Progenitor cell of endocrine pancreas (in vitro differentiated cells): ENCODE measurements around the gene PRMT2. TPM values are rescaled to one million over a fixed set of nuclear protein-coding genes. Genes with fewer than 3 reads are reported as not detected.

Experiments used
- DNase-seq: peaks from one replicate; pipeline ENCODE4 v3.0.0; 2021; ENCODE audit warnings: low spot score; ENCODE audit not compliant: unreplicated experiment
- H3K27ac Mint-ChIP-seq: 2 replicates; pipeline ENCODE4 v1.8.0; 2021; ENCODE audit warnings: mild to moderate bottlenecking, moderate library complexity, mixed read lengths
- H3K27me3 Mint-ChIP-seq: 2 replicates; pipeline ENCODE4 v1.8.0; 2021; ENCODE audit warnings: mixed read lengths
- H3K36me3 Mint-ChIP-seq: 2 replicates; pipeline ENCODE4 v1.8.0; 2022; ENCODE audit warnings: mixed read lengths; ENCODE audit not compliant: insufficient read depth
- H3K4me1 Mint-ChIP-seq: 2 replicates; pipeline ENCODE4 v1.8.0; 2021; ENCODE audit warnings: low read depth, mixed read lengths
- H3K4me3 Mint-ChIP-seq: 2 replicates; pipeline ENCODE4 v1.8.0; 2021; ENCODE audit warnings: low read depth, mild to moderate bottlenecking, moderate library complexity, mixed read lengths
- H3K9me3 Mint-ChIP-seq: 2 replicates; pipeline ENCODE4 v1.8.0; 2021; ENCODE audit warnings: low read depth, mixed read lengths
- CTCF ChIP-seq: fragments of 200-600 bp; sonication (generic); IDR thresholded peaks from one replicate; pipeline ENCODE4 v1.5.0; 2021; ENCODE audit warnings: antibody characterized with exemption, mild to moderate bottlenecking; ENCODE audit not compliant: unreplicated experiment
- total RNA-seq: library from RNA; stranded (reverse); gene quantifications from 2 replicates; pipeline ENCODE4 v1.2.1, GENCODE V29; 2021

Gene PRMT2
- total RNA-seq, 1 donor from 2014 or later: 94.1 TPM

DNA sequence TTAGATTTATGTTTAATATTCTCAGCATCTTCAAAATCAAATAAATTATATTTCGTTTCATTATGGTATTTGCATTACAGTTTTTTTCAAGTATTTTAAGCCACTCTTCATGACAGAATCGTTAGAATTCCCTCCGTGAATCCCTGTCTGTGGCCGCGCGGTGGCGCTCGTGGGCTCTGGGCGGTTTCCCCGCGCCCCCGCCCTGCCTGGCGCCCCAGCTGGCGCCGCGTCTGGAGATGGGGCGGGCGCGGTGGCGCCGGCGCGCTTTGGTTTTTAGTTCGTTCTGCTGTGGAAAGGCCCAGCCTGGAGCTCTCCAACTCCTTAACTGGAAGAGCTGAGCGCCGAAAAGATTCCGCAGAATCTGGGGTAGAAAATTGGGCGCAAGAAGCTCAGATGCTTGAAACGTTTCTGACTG is 25.7 kb downstream of the PRMT2 start:
- peak; percentile 71 for TF ChIP-seq CTCF
- H3K4me3 Mint-ChIP-seq: no peak overlapping the region

GRCh38 chr21:46661642-46662366 is 26.3 kb downstream of the PRMT2 start:
- Mint-ChIP-seq H3K4me1 (no peaks in the 10 kb centered on the region), H3K36me3 (peaks cover 33% of the 10 kb centered on the region), H3K27ac (no peak overlapping the region), H3K27me3 (no peaks in the 10 kb centered on the region), H3K9me3 (peaks cover 2% of the 10 kb centered on the region), H3K4me3 (no peak overlapping the region)
- no peak for DNase-seq
- no peak for TF ChIP-seq CTCF

More for the DNA sequence above, 25.7 kb downstream of the PRMT2 start:
- Mint-ChIP-seq H3K36me3 (peaks cover 39% of the 10 kb centered on the region), H3K27me3 (no peaks in the 10 kb centered on the region), H3K9me3 (peaks cover 7% of the 10 kb centered on the region), H3K4me1 (no peaks in the 10 kb centered on the region), H3K27ac (no peak overlapping the region)
- no peak for DNase-seq

DNA sequence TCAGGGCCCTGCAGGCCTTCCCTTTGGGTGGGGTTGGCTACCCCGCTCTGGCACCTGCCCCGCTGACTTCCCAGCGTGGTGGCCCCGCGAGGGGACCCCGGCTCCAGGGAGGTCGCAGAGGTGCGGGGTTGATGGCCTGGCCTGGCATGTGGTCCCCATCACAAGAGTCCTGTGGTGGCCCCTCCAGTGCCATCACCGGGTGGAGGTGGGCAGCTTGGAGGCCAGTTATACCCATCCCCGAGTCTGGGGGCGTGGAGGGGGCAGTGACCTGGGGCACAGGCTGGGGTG is 26.8 kb downstream of the PRMT2 start:
- Mint-ChIP-seq H3K27ac (no peak overlapping the region), H3K4me3 (no peak overlapping the region), H3K36me3 (peaks cover 28% of the 10 kb centered on the region), H3K9me3 (no peaks in the 10 kb centered on the region), H3K4me1 (no peaks in the 10 kb centered on the region), H3K27me3 (no peaks in the 10 kb centered on the region)
- no peak for DNase-seq
- no peak for TF ChIP-seq CTCF

DNA sequence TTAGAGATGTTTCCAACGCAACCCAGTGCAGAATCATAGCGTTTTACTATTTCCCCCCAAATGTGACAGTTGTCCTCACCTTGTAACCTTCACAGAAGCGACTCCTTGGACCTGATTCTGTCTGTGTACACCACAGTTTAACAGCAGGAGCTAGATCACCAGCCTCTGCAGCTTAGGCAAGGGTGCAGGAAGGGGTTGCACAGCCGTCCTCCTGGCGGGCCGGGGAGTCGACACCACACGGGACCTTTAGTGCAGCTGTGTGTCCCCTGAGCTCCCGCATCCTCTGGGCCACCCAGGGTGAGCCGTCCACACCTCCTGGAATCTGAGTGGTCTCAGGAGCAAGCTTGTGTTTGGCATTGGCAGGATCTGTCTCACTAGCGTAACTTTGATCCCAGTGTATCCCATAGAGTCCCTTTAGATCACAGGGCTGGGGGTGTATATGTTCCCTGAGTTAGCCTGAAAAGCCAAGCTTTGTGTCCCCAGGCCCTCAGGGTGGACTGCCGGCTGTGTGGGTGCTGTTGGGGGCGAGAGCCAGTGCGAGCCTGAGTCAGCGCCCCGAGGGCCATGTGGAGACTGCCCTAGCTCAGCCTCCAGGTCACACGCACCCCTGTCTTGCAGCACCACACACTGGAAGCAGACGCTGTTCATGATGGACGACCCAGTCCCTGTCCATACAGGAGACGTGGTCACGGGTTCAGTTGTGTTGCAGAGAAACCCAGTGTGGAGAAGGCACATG is 27.5 kb downstream of the PRMT2 start:
- H3K9me3 Mint-ChIP-seq: no peaks in the 10 kb centered on the region
- peaks cover 25% of the 10 kb centered on the region for H3K36me3 Mint-ChIP-seq
- no peak for TF ChIP-seq CTCF
- H3K4me3 Mint-ChIP-seq: no peak overlapping the region
- no peak overlapping the region for H3K27ac Mint-ChIP-seq
- no peaks in the 10 kb centered on the region for H3K27me3 Mint-ChIP-seq
- no peaks in the 10 kb centered on the region for H3K4me1 Mint-ChIP-seq
- no peak for DNase-seq

DNA sequence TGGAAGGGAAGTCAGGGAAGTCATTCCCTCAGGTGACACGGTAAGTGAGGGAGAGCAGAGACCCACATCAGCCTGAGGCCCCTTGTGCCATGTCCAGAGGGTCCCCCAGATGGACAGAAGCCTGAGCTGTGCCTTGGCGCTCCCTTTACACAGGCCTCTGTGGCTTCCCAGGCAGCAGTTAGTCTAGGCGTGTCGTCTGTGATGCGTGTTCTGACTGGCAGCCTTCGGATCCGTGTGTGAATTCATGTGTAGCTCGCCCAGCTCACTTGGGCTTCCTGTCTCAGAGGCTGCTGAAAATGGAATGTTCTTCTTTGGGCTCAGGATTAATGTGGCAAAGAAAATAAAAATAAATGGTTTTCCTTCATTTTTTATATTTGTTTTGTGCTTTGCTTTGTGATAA is 28.3 kb downstream of the PRMT2 start:
- Mint-ChIP-seq H3K36me3 (peaks cover 21% of the 10 kb centered on the region), H3K4me1 (peaks cover 2% of the 10 kb centered on the region), H3K27me3 (peaks cover 4% of the 10 kb centered on the region), H3K9me3 (no peaks in the 10 kb centered on the region), H3K27ac (no peak overlapping the region), H3K4me3 (no peak overlapping the region)
- no peak for TF ChIP-seq CTCF
- no peak for DNase-seq
